ENCODE data around the gene TTLL5. TPM values are rescaled to one million over a fixed set of nuclear protein-coding genes. Genes with fewer than 3 reads are reported as not detected.

Gene TTLL5
- total RNA-seq, 4 donors from 2014 or later = 32.4 to 183 (median 40.6) TPM

- intact Hi-C loops (cut with DNase I; ENCODE audit: low total_unique reads) = loop anchor here (5.0 kb wide), 1 partner anchor 77 kb away; the partner anchor contains the start of gene FLVCR2
- Histone ChIP-seq H3K4me1 (no peaks in the 10 kb centered on the region), H3K36me3 (no peaks in the 10 kb centered on the region), H3K4me3 (no peak overlapping the region), H3K27ac (no peak overlapping the region), H3K9me3 (no peaks in the 10 kb centered on the region), H3K27me3 (no peaks in the 10 kb centered on the region)
- peak; percentile 78 to 80 for DNase-seq
- TF ChIP-seq POLR2A (IDR thresholded peaks at IDR 0.05) = no peak
- peak; percentile 86 to 94 (median 92) for TF ChIP-seq CTCF (IDR thresholded peaks at IDR 0.05)
These were observed 6.8 kb upstream of the TTLL5 start for GRCh38 chr14:75654127-75654732.

DNA sequence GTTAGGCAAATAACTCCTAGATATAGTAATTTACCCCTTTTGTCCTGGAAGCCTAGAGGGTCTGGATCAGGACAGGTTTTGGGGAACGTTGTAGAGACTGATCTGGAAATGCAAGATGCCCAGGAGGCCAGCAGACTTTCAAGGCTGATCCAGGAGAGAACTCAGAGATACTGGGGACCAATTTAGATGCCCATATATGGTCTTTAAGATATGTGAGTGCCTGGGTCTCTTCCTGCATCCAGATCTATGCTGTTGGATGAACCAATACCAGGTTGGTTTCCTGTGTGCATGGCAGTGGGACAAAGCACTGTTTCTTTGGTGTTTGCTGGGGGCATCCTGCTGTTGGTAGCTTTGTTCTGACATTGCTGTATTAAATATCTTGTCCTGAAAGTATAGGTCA lies 5.8 kb upstream of the TTLL5 start:
- no peak overlapping the region for H3K4me3 ChIP-seq
- H3K36me3 ChIP-seq = no peaks in the 10 kb centered on the region
- intact Hi-C loops (cut with DNase I; ENCODE audit: low total_unique reads) = no loop called here
- H3K27ac ChIP-seq = no peak overlapping the region
- no peaks in the 10 kb centered on the region for H3K9me3 ChIP-seq
- no peak for DNase-seq
- no peak for TF ChIP-seq CTCF (IDR thresholded peaks at IDR 0.05)
- no peak for TF ChIP-seq POLR2A (IDR thresholded peaks at IDR 0.05)
- H3K27me3 ChIP-seq = no peaks in the 10 kb centered on the region
- no peaks in the 10 kb centered on the region for H3K4me1 ChIP-seq

- Histone ChIP-seq H3K4me3 (no peak overlapping the region), H3K9me3 (no peaks in the 10 kb centered on the region), H3K36me3 (no peaks in the 10 kb centered on the region), H3K4me1 (no peaks in the 10 kb centered on the region), H3K27ac (no peak overlapping the region), H3K27me3 (no peaks in the 10 kb centered on the region)
- no peak for TF ChIP-seq CTCF (IDR thresholded peaks at IDR 0.05)
- no peak for TF ChIP-seq POLR2A (IDR thresholded peaks at IDR 0.05)
- intact Hi-C loops (cut with DNase I; ENCODE audit: low total_unique reads) = no loop called here
- no peak for DNase-seq
These were observed 3.7 kb upstream of the TTLL5 start for GRCh38 chr14:75657331-75657730.

DNA sequence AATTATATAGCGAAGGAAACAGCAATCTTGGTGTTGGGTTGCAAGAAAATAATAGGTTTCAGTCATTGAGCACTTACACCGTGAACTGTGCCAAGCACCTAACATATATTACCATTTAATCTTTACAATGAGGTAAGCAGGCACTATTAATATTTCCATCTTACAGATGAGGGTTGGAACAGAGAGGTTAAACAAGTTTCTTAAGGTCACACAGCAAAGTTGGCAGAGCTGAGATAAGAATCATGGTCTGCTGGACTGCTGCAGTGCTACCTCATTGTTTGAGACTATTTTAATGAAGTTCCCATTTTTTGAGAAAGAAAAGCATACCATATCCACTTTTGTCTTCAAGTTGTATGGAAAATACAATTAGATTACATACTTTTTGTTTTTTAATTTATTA lies 2.1 kb upstream of the TTLL5 start:
- intact Hi-C loops (cut with DNase I; ENCODE audit: low total_unique reads) = no loop called here
- no peak overlapping the region for H3K27ac ChIP-seq

GRCh38 chr14:75660238-75660629 lies 812 bp upstream of the TTLL5 start:
- Histone ChIP-seq H3K4me3 (peak overlapping the region; percentile 82 to 98), H3K36me3 (no peaks in the 10 kb centered on the region), H3K4me1 (no peaks in the 10 kb centered on the region), H3K27me3 (no peaks in the 10 kb centered on the region), H3K9me3 (no peaks in the 10 kb centered on the region), H3K27ac (peak overlapping the region; percentile 86 to 90)
- TF ChIP-seq POLR2A (IDR thresholded peaks at IDR 0.05) (no peak), CTCF (IDR thresholded peaks at IDR 0.05) (no peak)
- DNase-seq = no peak
- intact Hi-C loops (cut with DNase I; ENCODE audit: low total_unique reads) = no loop called here

More for the DNA sequence above, 2.1 kb upstream of the TTLL5 start:
- no peak for DNase-seq
- Histone ChIP-seq H3K36me3 (no peaks in the 10 kb centered on the region), H3K4me3 (no peak overlapping the region), H3K9me3 (no peaks in the 10 kb centered on the region), H3K27me3 (no peaks in the 10 kb centered on the region), H3K4me1 (no peaks in the 10 kb centered on the region)
- TF ChIP-seq POLR2A (IDR thresholded peaks at IDR 0.05) = no peak
- no peak for TF ChIP-seq CTCF (IDR thresholded peaks at IDR 0.05)
